HS-5 (cell line): Measurements from ENCODE around the gene SNAP25.

Experiments
- DNase-seq: peaks from one replicate; pipeline ENCODE4 v3.0.0-alpha.2; 2012; ENCODE audit warnings: low read depth

Gene SNAP25

DNA sequence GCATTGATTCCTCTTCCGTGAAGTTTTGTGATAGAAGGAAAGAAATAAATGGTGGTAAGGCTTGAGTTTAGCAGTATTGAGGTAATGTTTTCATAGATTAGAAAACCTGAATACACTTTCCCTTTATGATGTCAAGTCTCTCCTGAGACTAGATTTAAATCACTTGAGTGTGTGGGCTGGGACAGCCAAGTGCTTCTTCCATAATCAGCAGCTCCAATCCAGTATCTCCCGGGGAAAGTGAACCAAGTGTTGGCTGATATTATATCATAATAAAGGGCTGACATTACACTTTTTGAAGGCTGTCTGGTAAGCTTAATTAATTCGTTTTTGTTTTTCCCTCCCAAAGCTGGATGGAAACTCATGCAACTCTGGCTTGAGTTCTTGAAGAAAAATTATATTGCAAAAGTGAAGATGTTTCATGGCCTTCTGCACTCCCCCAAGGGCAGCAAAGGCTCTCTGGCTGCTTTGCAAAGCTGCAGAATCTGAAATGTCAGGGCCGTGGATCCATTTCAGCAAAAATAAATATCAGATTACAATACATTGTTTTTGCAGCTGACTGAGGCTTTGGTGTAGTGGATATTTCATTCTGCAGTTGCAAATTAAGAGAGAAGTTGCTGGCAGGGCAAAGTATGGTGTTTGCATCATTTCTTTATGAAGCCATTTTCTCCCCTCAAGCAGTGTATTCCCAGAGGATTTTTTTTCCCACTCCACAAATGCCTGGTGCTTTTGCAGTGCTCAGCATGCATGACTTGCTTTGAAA lies 114.2 kb downstream of the SNAP25 start:
- DNase-seq, result no peak

DNA sequence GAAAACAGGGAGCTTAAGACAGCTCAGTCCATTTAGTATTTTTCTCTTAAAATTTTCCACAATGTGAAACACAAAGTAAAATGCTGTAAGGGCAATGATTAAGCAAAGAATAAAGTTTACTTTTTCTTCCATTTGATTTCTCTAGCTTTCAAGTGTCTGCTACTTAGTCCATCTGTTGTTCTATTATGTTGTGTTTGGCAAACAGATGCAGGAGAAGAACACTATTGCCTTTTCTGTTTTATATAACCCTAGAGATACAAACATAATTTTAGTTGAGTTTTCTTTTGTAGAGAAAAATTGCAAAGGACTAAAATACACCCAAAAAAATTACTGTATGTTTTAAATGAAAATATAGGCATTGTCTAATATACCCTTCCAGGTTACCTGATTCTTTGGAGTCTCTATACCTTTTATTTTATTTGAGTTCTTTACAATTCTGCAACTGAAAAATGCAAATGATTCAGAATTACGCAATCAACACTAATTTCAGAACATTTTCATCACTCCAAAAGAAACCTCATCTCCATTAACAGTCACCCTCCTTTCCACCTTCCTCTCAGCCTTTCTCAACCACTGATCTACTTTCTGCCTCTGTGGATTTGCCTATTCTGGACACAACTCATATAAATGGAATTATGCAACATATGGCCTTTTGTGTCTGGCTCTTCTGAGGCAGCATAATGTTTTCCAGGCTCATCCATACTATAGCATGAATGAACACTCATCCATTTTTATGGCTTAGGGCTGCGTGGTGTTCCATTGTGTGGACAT lies 118.5 kb downstream of the SNAP25 start:
- no peak for DNase-seq

DNA sequence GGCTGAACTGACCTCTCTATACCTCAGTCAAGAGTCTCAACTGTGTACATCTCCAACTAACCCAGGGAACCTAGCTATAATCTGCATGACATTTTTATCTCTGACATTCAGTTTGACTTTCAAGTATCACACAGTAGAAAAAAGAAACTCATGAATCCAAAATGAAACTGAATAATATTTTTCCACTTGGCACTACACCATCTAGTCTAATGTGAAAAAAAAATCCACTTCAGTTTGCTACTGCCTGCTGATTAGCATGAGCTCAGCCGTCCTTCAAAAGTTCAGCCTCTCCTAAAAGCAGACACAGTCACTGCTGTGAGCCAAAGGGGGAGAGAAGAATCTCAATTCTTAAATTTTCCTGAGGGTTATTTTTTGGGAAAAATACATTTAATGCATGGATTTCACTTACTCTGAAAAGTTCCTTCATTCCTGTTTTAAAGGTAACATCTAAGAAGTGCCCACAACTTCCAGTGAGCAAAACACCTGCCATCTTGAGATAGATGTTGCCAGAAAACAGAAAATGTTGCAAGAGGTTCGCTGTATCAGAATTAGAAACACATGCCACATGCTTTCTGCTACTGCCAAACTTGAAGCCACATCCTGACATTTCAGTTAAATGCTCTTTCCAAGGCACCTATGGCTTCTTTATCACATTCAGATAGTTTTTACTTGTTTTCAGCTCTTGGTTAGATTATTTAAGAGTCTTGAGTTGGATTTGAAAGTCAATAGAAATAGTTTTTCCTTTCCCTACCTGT lies 120.0 kb downstream of the SNAP25 start:
- no peak for DNase-seq

DNA sequence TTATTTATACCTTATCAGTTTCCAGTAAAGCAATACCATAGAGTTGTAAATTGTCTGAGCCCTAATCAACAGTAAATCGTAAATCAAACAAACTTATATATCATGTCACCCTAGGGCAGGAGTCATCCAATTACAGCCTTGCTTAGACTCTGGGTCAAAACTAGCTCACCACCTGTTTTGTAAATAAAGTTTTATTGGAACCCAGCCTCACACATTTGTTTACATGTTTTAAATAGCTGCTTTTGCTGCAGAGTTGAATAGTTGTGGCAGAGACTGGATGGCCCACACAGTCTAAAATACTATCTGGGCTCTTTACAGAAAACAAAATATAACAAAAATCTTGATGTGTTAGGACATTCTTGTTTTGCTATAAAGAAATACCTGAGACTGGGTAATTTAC lies 121.0 kb downstream of the SNAP25 start:
- DNase-seq, result no peak

DNA sequence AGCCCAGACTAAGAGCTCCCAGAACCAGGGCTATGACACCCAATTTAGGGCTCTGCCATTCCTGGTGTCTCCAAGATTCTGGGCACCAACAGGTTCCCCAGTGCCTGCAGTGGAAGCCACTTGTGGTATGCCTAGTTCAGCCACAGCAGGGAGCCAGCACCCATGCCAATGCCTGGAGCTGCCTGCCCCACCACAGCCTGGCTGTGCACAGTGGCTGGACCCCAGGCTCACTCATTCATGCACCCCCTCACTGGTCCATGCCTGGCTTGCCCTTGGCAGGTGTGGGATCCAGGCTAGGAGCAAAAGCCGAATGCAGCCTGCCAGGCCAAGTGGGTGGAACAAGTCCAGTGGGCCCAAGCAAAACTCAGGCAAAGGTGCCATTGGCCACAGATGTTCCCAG lies 123.5 kb downstream of the SNAP25 start:
- no peak for DNase-seq

DNA sequence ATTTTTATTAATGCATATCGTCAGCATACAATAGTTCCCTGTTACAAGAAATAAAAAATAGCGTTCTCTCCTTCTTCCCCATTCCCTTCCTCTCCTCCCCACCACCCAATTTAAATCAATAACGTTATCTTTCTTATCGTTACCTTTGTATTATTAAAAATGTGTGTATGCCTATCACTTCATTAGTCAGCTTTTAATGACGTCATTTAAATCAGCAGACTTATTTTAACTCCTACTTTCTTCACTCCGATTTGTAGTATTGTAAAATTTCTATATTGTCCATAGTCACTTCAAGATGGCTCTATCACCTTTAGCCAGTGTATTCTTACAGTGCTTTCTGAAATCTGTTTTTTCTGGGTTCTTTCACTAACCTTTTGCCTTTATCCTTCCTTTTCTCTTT lies 126.3 kb downstream of the SNAP25 start:
- DNase-seq, result no peak

DNA sequence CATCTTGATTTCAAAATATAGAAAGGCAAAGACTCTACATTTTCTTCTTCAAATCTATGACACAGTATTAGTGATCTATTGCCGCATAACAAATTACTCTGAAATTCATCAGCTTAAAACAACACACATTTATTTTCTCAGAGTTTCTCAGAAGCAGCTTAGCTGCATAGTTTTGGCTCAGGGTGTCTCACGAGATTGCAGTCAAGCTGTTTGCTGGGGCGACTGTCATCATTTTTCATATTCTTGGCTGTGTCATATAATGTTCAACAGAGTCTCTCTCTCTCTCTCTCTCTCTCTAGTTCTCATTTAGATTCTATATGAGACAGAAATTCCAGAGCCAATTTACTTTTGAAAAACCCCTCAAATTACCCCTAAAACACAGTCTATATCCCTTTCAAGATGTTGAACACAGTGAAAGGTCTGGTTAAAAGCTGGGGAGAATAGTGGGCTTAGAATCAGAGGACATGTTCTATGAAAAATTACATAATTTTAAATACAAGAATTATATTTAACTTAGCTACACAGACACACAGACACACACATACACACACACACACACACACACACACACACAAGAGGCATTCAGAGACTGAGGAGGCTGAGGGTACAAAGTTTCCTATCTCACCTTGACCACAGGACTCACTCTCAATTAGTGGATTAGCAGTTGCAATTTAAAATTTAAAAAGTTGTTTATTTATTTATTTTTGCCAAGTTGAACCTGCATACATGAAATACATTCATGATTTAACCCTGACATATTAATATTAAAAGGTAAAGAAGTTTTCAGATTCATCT lies 128.7 kb downstream of the SNAP25 start:
- DNase-seq, result no peak

DNA sequence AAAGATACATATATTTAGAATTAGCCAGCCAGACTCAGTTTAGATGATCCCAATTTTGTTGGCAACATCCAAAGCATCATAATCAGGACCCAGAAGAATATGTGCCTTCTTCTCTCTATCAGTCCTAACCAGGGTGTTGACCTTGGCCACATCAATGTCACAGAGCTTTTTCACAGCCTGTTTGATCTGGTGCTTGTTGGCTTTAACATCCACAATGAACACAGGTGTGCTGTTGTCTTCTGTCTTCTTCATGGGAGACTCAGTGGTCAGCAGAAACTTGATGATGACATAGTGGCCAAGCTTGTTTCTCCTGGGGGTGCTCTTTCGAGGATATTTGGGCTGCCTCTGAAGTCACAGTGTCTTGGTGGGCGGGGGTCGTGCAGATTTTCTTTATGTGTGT lies 130.5 kb downstream of the SNAP25 start:
- DNase-seq, result no peak

DNA sequence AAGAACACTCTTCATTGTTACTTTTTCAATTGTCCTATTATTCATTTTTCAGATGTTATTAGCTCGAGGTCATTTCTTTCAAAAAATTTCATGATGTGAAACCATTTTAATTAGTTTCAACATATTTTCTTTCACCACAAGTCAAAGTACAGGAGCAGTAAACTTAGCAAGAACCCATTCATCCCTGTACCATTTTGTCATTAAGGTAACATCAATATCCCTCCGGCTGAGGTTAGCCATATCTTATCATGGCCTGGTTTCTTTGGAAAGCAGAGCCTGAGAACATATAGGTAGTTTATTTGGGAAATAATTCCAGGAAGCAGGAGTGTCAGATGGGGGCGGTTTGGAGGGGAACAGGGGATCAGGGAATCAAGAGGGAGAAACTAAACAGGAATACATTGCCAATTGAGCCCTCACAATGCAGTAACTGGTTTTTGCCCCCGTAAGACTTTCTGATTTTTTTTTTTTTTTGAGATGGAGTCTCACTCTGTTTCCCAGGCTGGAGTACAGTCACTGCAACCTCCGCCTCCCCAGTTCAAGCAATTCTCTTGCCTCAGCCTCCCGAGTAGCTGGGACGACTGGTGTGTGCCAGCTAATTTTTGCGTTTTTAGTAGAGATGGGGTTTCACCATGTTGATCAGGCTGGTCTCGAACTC lies 131.7 kb downstream of the SNAP25 start:
- no peak for DNase-seq

DNA sequence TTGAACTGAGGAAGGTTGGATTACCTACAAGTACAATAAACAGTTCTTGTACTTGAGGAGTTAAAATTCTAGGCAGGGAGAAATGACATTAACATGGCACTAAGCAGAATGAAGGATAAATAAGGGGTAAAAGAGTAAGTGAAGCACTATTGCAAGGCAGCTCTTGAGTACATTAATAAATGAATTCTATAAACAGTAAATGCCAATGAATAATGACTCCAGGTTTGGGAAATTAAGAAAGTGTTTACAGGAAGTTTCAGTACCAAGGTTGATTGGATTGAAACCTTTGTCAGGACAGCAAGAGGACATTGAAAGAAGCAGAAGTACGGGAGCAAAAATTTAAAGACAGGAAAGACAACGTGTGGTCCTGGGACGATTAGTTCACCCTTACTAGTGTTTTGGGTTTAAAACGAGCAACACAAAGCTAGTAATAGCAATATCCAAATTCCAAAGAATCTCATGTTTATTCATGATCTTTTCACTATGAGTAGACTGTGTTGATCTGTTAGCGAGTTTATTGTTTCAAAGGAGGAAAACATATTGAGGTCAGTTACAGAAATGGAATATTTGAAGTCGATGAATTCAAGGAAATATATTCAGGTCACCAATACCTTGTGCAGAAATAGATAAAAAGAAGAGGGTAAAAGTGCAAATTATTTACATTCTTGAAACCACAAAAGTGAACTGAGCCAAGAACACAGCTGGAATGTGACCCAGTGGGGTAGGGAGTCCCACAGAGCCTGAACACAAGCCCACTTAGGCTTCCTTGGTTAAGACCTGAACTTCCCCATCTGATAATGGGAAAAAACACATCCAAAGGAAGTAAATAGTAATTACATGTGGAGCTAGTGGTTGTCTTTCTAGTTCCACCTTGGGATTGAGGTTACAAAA lies 134.5 kb downstream of the SNAP25 start:
- DNase-seq, result no peak

DNA sequence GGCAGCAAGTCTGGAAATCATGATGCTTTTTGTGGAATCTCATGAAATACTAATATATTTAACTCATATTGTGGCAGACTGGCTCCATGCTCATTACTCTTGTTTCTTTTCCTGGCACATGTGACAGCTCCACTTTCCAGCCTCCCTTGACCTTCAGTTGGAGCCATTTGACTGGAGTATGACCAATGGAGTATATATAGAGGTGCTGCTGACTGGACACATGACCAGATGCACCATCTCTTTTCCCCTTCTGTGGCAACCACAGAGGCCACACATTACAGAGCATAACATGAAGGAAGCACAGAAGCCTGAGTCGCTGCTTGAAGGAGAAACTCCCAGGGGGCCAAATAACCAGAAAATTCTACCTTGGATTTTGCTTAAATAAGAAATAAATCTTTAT lies 138.0 kb downstream of the SNAP25 start:
- no peak for DNase-seq
